ENCODE results near the gene PDGFA.

PDGFA gene

DNA sequence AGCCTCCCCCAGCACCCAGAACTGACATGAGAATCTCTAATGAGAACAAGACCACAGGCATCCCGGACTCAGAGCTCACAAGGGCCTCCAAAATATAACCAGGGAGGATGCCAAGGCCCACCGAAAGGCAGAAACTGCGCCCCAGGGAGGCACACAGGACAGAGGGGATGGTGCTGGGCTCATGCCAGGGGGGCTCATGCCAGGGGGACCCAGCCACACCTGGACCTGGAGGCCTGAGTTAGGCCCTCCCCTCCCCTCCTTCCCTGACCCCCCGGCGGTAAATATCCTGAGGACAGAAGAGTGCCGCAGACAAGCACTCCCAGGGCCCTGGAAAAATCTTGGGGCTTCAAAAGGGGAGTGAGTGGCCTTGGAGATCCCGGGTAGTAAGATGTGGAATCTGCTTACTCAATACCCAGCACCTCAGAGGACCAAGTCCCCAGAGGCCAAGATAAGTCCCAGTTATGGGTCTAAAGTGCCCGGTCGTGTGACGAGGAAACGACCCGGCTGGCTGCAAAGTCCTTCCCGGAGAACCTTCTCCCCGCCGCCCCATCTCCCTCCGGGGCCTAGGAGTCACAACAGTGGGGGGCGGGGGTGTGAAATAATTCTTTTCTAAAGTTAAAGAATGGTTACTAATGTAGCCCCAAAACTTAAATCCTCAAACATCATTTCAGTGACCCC is 11.9 kb downstream of the PDGFA start:
- no peaks in the 10 kb centered on the region for H3F3A ChIP-seq (ENCODE audit: control insufficient read depth, insufficient read depth)
- no peaks in the 10 kb centered on the region for H3K9me2 ChIP-seq (replicated peaks; ENCODE audit: control insufficient read depth, low read length)
- H3K4me1 ChIP-seq (ENCODE audit: control insufficient read depth, low read length): no peaks in the 10 kb centered on the region
- TF ChIP-seq, protein P1, sequence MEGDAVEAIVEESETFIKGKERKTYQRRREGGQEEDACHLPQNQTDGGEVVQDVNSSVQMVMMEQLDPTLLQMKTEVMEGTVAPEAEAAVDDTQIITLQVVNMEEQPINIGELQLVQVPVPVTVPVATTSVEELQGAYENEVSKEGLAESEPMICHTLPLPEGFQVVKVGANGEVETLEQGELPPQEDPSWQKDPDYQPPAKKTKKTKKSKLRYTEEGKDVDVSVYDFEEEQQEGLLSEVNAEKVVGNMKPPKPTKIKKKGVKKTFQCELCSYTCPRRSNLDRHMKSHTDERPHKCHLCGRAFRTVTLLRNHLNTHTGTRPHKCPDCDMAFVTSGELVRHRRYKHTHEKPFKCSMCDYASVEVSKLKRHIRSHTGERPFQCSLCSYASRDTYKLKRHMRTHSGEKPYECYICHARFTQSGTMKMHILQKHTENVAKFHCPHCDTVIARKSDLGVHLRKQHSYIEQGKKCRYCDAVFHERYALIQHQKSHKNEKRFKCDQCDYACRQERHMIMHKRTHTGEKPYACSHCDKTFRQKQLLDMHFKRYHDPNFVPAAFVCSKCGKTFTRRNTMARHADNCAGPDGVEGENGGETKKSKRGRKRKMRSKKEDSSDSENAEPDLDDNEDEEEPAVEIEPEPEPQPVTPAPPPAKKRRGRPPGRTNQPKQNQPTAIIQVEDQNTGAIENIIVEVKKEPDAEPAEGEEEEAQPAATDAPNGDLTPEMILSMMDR (IDR thresholded peaks at IDR 0.05; ENCODE audit: low read depth, low read length, poor library complexity, severe bottlenecking): no peak
- H3K27ac ChIP-seq (ENCODE audit: low read depth, low read length): no peak overlapping the region
- no peaks in the 10 kb centered on the region for H3K36me3 ChIP-seq (ENCODE audit: control insufficient read depth, low read length)
- H3K9me3 ChIP-seq (ENCODE audit: control insufficient read depth, insufficient read depth, low read length): no peaks in the 10 kb centered on the region
- H3K4me2 ChIP-seq (ENCODE audit: low read length): no peak overlapping the region
- no peaks in the 10 kb centered on the region for H4K20me1 ChIP-seq (ENCODE audit: control insufficient read depth, insufficient read depth, low read depth, low read length)
- H3K79me2 ChIP-seq (ENCODE audit: control insufficient read depth, low read length): no peaks in the 10 kb centered on the region
- no peaks in the 10 kb centered on the region for H3K27me3 ChIP-seq (ENCODE audit: control insufficient read depth, low read length)
- H3K4me3 ChIP-seq (ENCODE audit: low read length): no peak overlapping the region

DNA sequence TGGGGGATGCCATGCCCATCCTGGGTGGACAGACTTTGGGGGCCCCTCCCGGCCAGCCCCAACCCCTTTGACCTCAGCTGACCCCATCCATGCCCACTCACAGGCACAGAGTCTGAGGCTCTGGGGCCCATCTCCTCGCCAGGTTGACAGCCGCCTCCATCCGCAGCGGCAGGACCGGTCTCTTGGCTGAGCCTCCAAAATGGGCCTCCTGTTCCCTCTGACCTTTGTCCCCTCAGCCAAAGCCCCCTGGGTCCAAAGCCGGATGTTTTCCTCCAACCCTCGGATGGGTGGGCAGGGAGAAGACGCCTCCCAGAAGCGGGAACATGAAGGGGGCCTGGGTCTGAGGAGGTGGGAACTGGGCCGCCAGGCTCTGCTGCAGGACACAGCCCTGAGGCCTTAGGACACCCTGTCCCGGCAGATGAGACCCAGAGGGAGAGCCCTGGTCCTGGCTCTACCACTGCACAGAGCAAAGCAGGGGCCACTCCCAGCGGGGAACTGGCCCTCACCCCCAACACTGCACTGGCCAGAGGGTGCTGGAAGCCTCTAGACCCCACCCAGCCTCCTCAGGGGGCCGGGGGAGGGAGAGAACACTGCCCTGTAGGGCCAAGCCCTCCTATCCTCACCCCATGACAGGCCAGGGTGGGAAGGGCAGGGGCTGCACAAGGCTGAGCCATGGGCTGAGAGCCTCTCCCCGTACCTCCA is 12.6 kb downstream of the PDGFA start:
- Histone ChIP-seq H3K27ac (ENCODE audit: low read depth, low read length) (no peak overlapping the region), H3K4me1 (ENCODE audit: control insufficient read depth, low read length) (no peaks in the 10 kb centered on the region), H3K9me3 (ENCODE audit: control insufficient read depth, insufficient read depth, low read length) (no peaks in the 10 kb centered on the region), H3K27me3 (ENCODE audit: control insufficient read depth, low read length) (no peaks in the 10 kb centered on the region), H3K4me3 (ENCODE audit: low read length) (no peak overlapping the region), H3F3A (ENCODE audit: control insufficient read depth, insufficient read depth) (no peaks in the 10 kb centered on the region), H3K9me2 (replicated peaks; ENCODE audit: control insufficient read depth, low read length) (no peaks in the 10 kb centered on the region), H3K79me2 (ENCODE audit: control insufficient read depth, low read length) (no peaks in the 10 kb centered on the region), H3K36me3 (ENCODE audit: control insufficient read depth, low read length) (no peaks in the 10 kb centered on the region), H4K20me1 (ENCODE audit: control insufficient read depth, insufficient read depth, low read depth, low read length) (no peaks in the 10 kb centered on the region), H3K4me2 (ENCODE audit: low read length) (no peak overlapping the region)
- TF ChIP-seq, protein P1 (IDR thresholded peaks at IDR 0.05; ENCODE audit: low read depth, low read length, poor library complexity, severe bottlenecking): no peak
- TF ChIP-seq EZH2phosphoT487 (IDR thresholded peaks at IDR 0.05; ENCODE audit: borderline replicate concordance, low read length): no peak

DNA sequence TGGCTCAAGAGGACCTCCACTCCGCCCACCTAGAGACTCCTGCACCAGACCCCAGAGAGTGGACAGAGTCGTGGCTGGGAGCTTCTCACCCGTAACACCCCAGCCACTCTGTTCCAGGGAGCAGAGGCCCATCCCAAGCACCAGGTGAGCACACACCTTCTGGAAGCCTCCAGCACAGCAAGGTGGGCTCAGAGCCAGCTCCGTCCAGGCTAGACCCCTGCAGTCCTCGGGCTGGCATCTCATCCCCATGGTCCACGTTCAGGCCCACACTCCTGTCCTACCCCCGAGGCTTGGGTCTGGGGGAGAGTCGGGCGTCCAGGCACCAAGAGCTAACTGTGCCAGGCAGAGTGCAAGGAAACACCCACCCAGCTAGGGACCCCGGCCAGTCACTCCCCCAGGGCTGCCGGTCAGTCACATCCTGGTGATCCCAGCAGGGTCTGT is 13.2 kb downstream of the PDGFA start:
- H3K9me2 ChIP-seq (replicated peaks; ENCODE audit: control insufficient read depth, low read length): no peaks in the 10 kb centered on the region
- no peaks in the 10 kb centered on the region for H3K4me1 ChIP-seq (ENCODE audit: control insufficient read depth, low read length)
- H3K27ac ChIP-seq (ENCODE audit: low read depth, low read length): no peak overlapping the region

More for the DNA sequence above, 13.2 kb downstream of the PDGFA start:
- Histone ChIP-seq H3K27me3 (ENCODE audit: control insufficient read depth, low read length) (no peaks in the 10 kb centered on the region), H3K4me2 (ENCODE audit: low read length) (no peak overlapping the region), H3K79me2 (ENCODE audit: control insufficient read depth, low read length) (no peaks in the 10 kb centered on the region), H3F3A (ENCODE audit: control insufficient read depth, insufficient read depth) (no peaks in the 10 kb centered on the region), H4K20me1 (ENCODE audit: control insufficient read depth, insufficient read depth, low read depth, low read length) (no peaks in the 10 kb centered on the region), H3K9me3 (ENCODE audit: control insufficient read depth, insufficient read depth, low read length) (no peaks in the 10 kb centered on the region), H3K4me3 (ENCODE audit: low read length) (no peak overlapping the region), H3K36me3 (ENCODE audit: control insufficient read depth, low read length) (no peaks in the 10 kb centered on the region)
- TF ChIP-seq, protein P1 (IDR thresholded peaks at IDR 0.05; ENCODE audit: low read depth, low read length, poor library complexity, severe bottlenecking): no peak
- no peak for TF ChIP-seq EZH2phosphoT487 (IDR thresholded peaks at IDR 0.05; ENCODE audit: borderline replicate concordance, low read length)

Data from DOHH2 (cell line).